ENCODE measurements around the gene SRPX. TPM values are rescaled to one million over a fixed set of nuclear protein-coding genes. Genes with fewer than 3 reads are reported as not detected.

SRPX gene
- total and polyA plus RNA-seq, 10 of the 15 experiments (the other 5 are each of a cell fraction or from before 2014, with no cell fraction given), result 0.05 to 0.79 (median 0.23) TPM; not detected in 1

GRCh38 chrX:38224160-38224559, 3.5 kb upstream of the SRPX start (continued):
- no peak for TF ChIP-seq ZBTB40 (IDR thresholded peaks at IDR 0.05; ENCODE audit: borderline replicate concordance)

- no peaks in the 10 kb centered on the region for H3K9me3 ChIP-seq (replicated peaks; ENCODE audit: control insufficient read depth, insufficient read depth, low read length)
- no peak for FAIRE-seq
- no peak overlapping the region for H2AFZ ChIP-seq (ENCODE audit: control insufficient read depth, low read depth, low read length)
- H3K27me3 ChIP-seq (replicated peaks in 1 of 2; ENCODE audit: control insufficient read depth in 2 of 2, insufficient read depth in 2 of 2, low read length in 1 of 2), result peaks cover 2 to 7% of the 10 kb centered on the region in 2 experiments; a peak in 3 of 4 replicates
- H3K4me3 ChIP-seq, result no peak overlapping the region
- H4K20me1 ChIP-seq (ENCODE audit: control insufficient read depth, insufficient read depth), result no peaks in the 10 kb centered on the region
- ChIA-PET POLR2A (no interaction called here), RAD21 (ENCODE audit: unreplicated experiment) (no interaction called here), CTCF (no interaction called here), SMC1A (ENCODE audit: uncharacterized antibody, unreplicated experiment) (no interaction called here)
- intact Hi-C loops (cut with micrococcal nuclease; ENCODE audit: unreplicated experiment) (no loop called here), in situ Hi-C loops (cut with MboI) (no loop called here)
- no peak for DNase-seq (ENCODE audit: low read depth, low spot score)
- no peak overlapping the region for H3K4me2 ChIP-seq (ENCODE audit: control insufficient read depth, insufficient read depth)
- no TSS peak for BruUV-seq (replicated peaks)
- TF ChIP-seq CHD1 (IDR thresholded peaks at IDR 0.05; ENCODE audit: low read depth, low read length), result no peak
- TF ChIP-seq E4F1 (IDR thresholded peaks at IDR 0.05; ENCODE audit: borderline replicate concordance, partially characterized antibody), result no peak
- no peak for TF ChIP-seq CHD2 (IDR thresholded peaks at IDR 0.05; ENCODE audit: borderline replicate concordance, low read depth, low read length)
- no peak for TF ChIP-seq MYC (IDR thresholded peaks at IDR 0.05; ENCODE audit: insufficient read depth, insufficient read length, insufficient replicate concordance, low read length, severe bottlenecking)
- TF ChIP-seq PBX3 (IDR thresholded peaks at IDR 0.05; ENCODE audit: insufficient replicate concordance, low read depth, low read length), result no peak
- no peak for TF ChIP-seq NFYB (IDR thresholded peaks at IDR 0.05; ENCODE audit: insufficient read depth, low read depth, low read length)
- 40% methylated on average over 10 of the region's 10 CpGs for WGBS (ENCODE audit: insufficient coverage, insufficient replicate concordance, low lambda C conversion rate, missing lambda C conversion rate)
- no peak overlapping the region for H3K27ac ChIP-seq (ENCODE audit: control insufficient read depth, insufficient read depth)
- no peak overlapping the region for H3K9ac ChIP-seq (ENCODE audit: control insufficient read depth, insufficient read depth, low read length)
- no peaks in the 10 kb centered on the region for H3K36me3 ChIP-seq (ENCODE audit: control insufficient read depth in 2 of 2, insufficient read depth in 2 of 2, low read length in 1 of 2)
- no peaks in the 10 kb centered on the region for H3K79me2 ChIP-seq (ENCODE audit: control insufficient read depth, insufficient read depth, low read length)
- ATAC-seq, result no peak
- no peaks in the 10 kb centered on the region for H3K4me1 ChIP-seq (ENCODE audit: control insufficient read depth, insufficient read depth, low read length)
These were observed 789 bp upstream of the SRPX start for GRCh38 chrX:38221391-38221929.

Measured in GM12878 (cell line).